Measurements from ENCODE around the gene KRTAP4-12.
"Not testable (repeated sequence)": the region's sequence is repeated elsewhere in the genome, so short reads cannot be mapped to it uniquely, and the experiment has no call there.

KRTAP4-12 gene

GRCh38 chr17:41123991-41124371, at the start of gene KRTAP4-12:
TSS of gene KRTAP4-12 (minus strand) at chr17:41124182. CDS start at chr17:41124122, 60 bp downstream.
- DNase-seq (ENCODE audit: low read depth) = not testable (repeated sequence)

GRCh38 chr17:41171886-41172285, 47.9 kb upstream of the KRTAP4-12 start:
- DNase-seq (ENCODE audit: low read depth) = no peak

GRCh38 chr17:41168121-41168520, 44.1 kb upstream of the KRTAP4-12 start, which contains the start of gene KRTAP4-3:
TSS of gene KRTAP4-3 (minus strand) at chr17:41168221. CDS start at chr17:41168172, 49 bp downstream.
- DNase-seq (ENCODE audit: low read depth) = no peak

GRCh38 chr17:41167561-41167960, 43.6 kb upstream of the KRTAP4-12 start:
- no peak for DNase-seq (ENCODE audit: low read depth)

- DNase-seq (ENCODE audit: low read depth) = no peak
Measured at GRCh38 chr17:41163828-41164227, 39.8 kb upstream of the KRTAP4-12 start.

GRCh38 chr17:41160648-41161047, 36.7 kb upstream of the KRTAP4-12 start, which contains the start of gene KRTAP4-4:
TSS of gene KRTAP4-4 (minus strand) at chr17:41160748. CDS start at chr17:41160691, 57 bp downstream.
- no peak for DNase-seq (ENCODE audit: low read depth)

- not testable (repeated sequence) for DNase-seq (ENCODE audit: low read depth)
Measured at GRCh38 chr17:41160190-41160589, 36.2 kb upstream of the KRTAP4-12 start.

GRCh38 chr17:41153856-41154255, 29.9 kb upstream of the KRTAP4-12 start:
- DNase-seq (ENCODE audit: low read depth) = no peak

GRCh38 chr17:41151525-41151924, 27.5 kb upstream of the KRTAP4-12 start:
- DNase-seq (ENCODE audit: low read depth) = no peak

- no peak for DNase-seq (ENCODE audit: low read depth)
Measured at GRCh38 chr17:41150026-41150425, 26.0 kb upstream of the KRTAP4-12 start.

- DNase-seq (ENCODE audit: low read depth) = no peak
Measured at GRCh38 chr17:41149652-41149985, 25.6 kb upstream of the KRTAP4-12 start, which contains the start of gene KRTAP4-5. TSS of gene KRTAP4-5 (minus strand) at chr17:41149825. CDS start at chr17:41149767, 58 bp downstream.

GRCh38 chr17:41148971-41149651, 25.1 kb upstream of the KRTAP4-12 start:
- not testable (repeated sequence) for DNase-seq (ENCODE audit: low read depth)

GRCh38 chr17:41147531-41148204, 23.7 kb upstream of the KRTAP4-12 start:
- DNase-seq (ENCODE audit: low read depth) = no peak

GRCh38 chr17:41145261-41145660, 21.3 kb upstream of the KRTAP4-12 start:
- no peak for DNase-seq (ENCODE audit: low read depth)

GRCh38 chr17:41144846-41145245, 20.9 kb upstream of the KRTAP4-12 start:
- no peak for DNase-seq (ENCODE audit: low read depth)

GRCh38 chr17:41141361-41141760, 17.4 kb upstream of the KRTAP4-12 start:
- DNase-seq (ENCODE audit: low read depth) = no peak

- DNase-seq (ENCODE audit: low read depth) = no peak
Measured at GRCh38 chr17:41140360-41141131, 16.6 kb upstream of the KRTAP4-12 start, which contains the start of gene KRTAP4-6. TSS of gene KRTAP4-6 (minus strand) at chr17:41140544. CDS start at chr17:41140487, 57 bp downstream.

- not testable (repeated sequence) for DNase-seq (ENCODE audit: low read depth)
Measured at GRCh38 chr17:41139865-41140264, 15.9 kb upstream of the KRTAP4-12 start.

GRCh38 chr17:41133880-41134735, 10.1 kb upstream of the KRTAP4-12 start:
- DNase-seq (ENCODE audit: low read depth) = no peak

GRCh38 chr17:41131979-41132378, 8.0 kb upstream of the KRTAP4-12 start:
- no peak for DNase-seq (ENCODE audit: low read depth)

GRCh38 chr17:41127371-41127770, 3.4 kb upstream of the KRTAP4-12 start:
- no peak for DNase-seq (ENCODE audit: low read depth)

Measured in activated T-helper 1 cell treated with Interleukin-2 at 50 U/mL for 16 hours (primary cell).